GM23338 (cell line): Measurements from ENCODE around the gene SPPL2A. TPM values are rescaled to one million over a fixed set of nuclear protein-coding genes. Genes with fewer than 3 reads are reported as not detected.

ENCODE experiments used
- ATAC-seq: fragments of 200-7000 bp; cut with Tn5 transposase; 3 replicates; pipeline ENCODE4 v1.9.1; 2020
- DNase-seq: peaks from one replicate; pipeline ENCODE4 v3.0.0-alpha.2; 2015; ENCODE audit warnings: low spot score
- H2AFZ ChIP-seq: fragments of 200-600 bp; sonication (generic); 2 replicates; pipeline ENCODE4 v1.8.0; 2016; ENCODE audit warnings: antibody characterized with exemption, mild to moderate bottlenecking, moderate library complexity
- H3F3A ChIP-seq: fragments of 200-600 bp; sonication (generic); replicated peaks from 2 replicates; pipeline ENCODE4 v1.8.0; 2017; ENCODE audit warnings: antibody characterized with exemption, mixed run types, low read depth
- H3K27ac ChIP-seq: fragments of 200-600 bp; sonication (generic); 2 replicates; pipeline ENCODE4 v1.6.1; 2016; ENCODE audit warnings: low read depth
- H3K27me3 ChIP-seq: fragments of 200-600 bp; sonication (generic); 2 replicates; pipeline ENCODE4 v1.8.0; 2016; ENCODE audit warnings: mild to moderate bottlenecking, mixed run types, moderate library complexity; ENCODE audit not compliant: insufficient read depth
- H3K36me3 ChIP-seq: fragments of 200-600 bp; sonication (generic); 2 replicates; pipeline ENCODE4 v1.8.0; 2016; ENCODE audit warnings: mild to moderate bottlenecking; ENCODE audit not compliant: insufficient read depth
- H3K4me1 ChIP-seq: fragments of 200-600 bp; sonication (generic); 2 replicates; pipeline ENCODE4 v1.8.0; 2016; ENCODE audit warnings: mild to moderate bottlenecking, moderate library complexity; ENCODE audit not compliant: insufficient read depth
- H3K4me2 ChIP-seq: fragments of 200-600 bp; sonication (generic); 2 replicates; pipeline ENCODE4 v1.7.1; 2017; ENCODE audit warnings: mixed run types
- H3K4me3 ChIP-seq: fragments of 200-600 bp; sonication (generic); 2 replicates; pipeline ENCODE4 v1.6.1; 2016; ENCODE audit warnings: mixed run types
- H3K79me2 ChIP-seq: fragments of 200-600 bp; sonication (generic); replicated peaks from 2 replicates; pipeline ENCODE4 v1.8.0; 2017; ENCODE audit warnings: mild to moderate bottlenecking; ENCODE audit not compliant: insufficient read depth
- H3K9me2 ChIP-seq: fragments of 200-600 bp; sonication (generic); 2 replicates; pipeline ENCODE4 v1.8.0; 2017; ENCODE audit not compliant: insufficient read depth
- H4K20me1 ChIP-seq: fragments of 200-600 bp; sonication (generic); replicated peaks from 2 replicates; pipeline ENCODE4 v1.8.0; 2017; ENCODE audit warnings: mild to moderate bottlenecking; ENCODE audit not compliant: insufficient read depth
- H3K27ac Mint-ChIP-seq: 2 replicates; pipeline ENCODE4 v1.8.0; 2020; ENCODE audit warnings: inconsistent platforms, mild to moderate bottlenecking, moderate library complexity, mixed read lengths
- H3K27me3 Mint-ChIP-seq: 3 replicates; pipeline ENCODE4 v1.8.0; 2022; ENCODE audit warnings: low read depth, mild to moderate bottlenecking, moderate library complexity, mixed read lengths, inconsistent platforms; ENCODE audit not compliant: insufficient read depth, poor library complexity
- H3K36me3 Mint-ChIP-seq: 3 replicates; pipeline ENCODE4 v1.8.0; 2021; ENCODE audit warnings: low read depth, mild to moderate bottlenecking, inconsistent platforms, moderate library complexity, mixed read lengths
- H3K4me1 Mint-ChIP-seq: 3 replicates; pipeline ENCODE4 v1.8.0; 2020; ENCODE audit warnings: mild to moderate bottlenecking, inconsistent platforms, mixed read lengths
- H3K4me3 Mint-ChIP-seq: 3 replicates; pipeline ENCODE4 v1.8.0; 2021; ENCODE audit warnings: moderate library complexity, mild to moderate bottlenecking, inconsistent platforms, mixed read lengths
- H3K9me3 Mint-ChIP-seq: 3 replicates; pipeline ENCODE4 v1.8.0; 2020; ENCODE audit warnings: moderate library complexity, mild to moderate bottlenecking, inconsistent platforms, mixed read lengths
- EZH2phosphoT487 ChIP-seq: fragments of 200-600 bp; sonication (generic); IDR thresholded peaks from one replicate; pipeline ENCODE4 v1.8.1; 2018; ENCODE audit warnings: antibody characterized with exemption; ENCODE audit not compliant: unreplicated experiment
- JUNB ChIP-seq: IDR thresholded peaks from one replicate; pipeline ENCODE4 v1.6.1; 2016; ENCODE audit warnings: antibody characterized with exemption; ENCODE audit not compliant: unreplicated experiment
- polyA plus RNA-seq: library from polyadenylated mRNA; unstranded; fragments of >200 nt; fragmentation: Nextera tagmentation; extraction: Ambion mirVana; gene quantifications from 2 replicates; pipeline ENCODE4 v1.2.1, GENCODE V29; 2016
- total RNA-seq: library from RNA; depleted of rRNA; stranded (reverse); fragments of >200 nt; shearing (Covaris generic); gene quantifications from 2 replicates; pipeline ENCODE4 v1.2.3, GENCODE V29; 2014
- TF ChIP-seq, protein P1 (sequence below): IDR thresholded peaks from one replicate; pipeline ENCODE4 v1.6.1; 2018; ENCODE audit warnings: antibody characterized with exemption; ENCODE audit not compliant: unreplicated experiment
- TF ChIP-seq, protein P2 (sequence below), 2 experiments: fragments of 200-600 bp in 1 of 2; sonication (generic) in 1 of 2; conservative IDR thresholded peaks; 2 replicates each; pipeline versions ENCODE4 v1.5.1 to v1.6.1; 2016 to 2017; ENCODE audit warnings: antibody characterized with exemption in 2 of 2, low read depth in 2 of 2, mild to moderate bottlenecking in 2 of 2, moderate library complexity in 1 of 2
- TF ChIP-seq, protein P3 (sequence below): fragments of 250-450 bp; sonication (Bioruptor Pico); IDR thresholded peaks from 2 replicates; pipeline ENCODE4 v1.5.0; 2020; ENCODE audit warnings: mild to moderate bottlenecking, moderate library complexity

SPPL2A gene
- total and polyA plus RNA-seq, 2 experiments from 2014 or later: 10.9 to 24.1 TPM

DNA sequence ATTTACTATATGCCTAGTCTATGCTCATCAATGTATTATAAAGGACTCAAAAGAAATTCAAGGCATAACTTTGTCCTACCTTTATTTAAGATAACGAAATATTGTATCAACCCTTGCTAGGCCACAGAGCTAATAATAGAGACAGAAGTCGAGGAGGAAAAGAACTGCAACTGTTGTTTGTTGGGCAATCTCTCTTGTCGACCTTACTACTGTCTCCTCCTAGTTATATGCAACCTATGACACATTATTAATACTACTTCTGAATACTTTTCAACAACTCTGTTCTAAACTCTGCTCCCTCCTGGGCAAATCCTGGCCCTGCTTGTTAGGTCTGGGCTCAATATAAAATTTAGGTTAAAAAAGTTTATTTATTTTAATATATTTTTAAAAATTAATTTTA, 24.6 kb downstream of the SPPL2A start:
- H2AFZ ChIP-seq: no peak overlapping the region
- no peaks in the 10 kb centered on the region for H3K36me3 ChIP-seq
- DNase-seq: no peak
- no peak overlapping the region for H3K4me3 ChIP-seq
- Mint-ChIP-seq H3K27ac (no peak overlapping the region), H3K9me3 (no peaks in the 10 kb centered on the region), H3K36me3 (peaks cover 1% of the 10 kb centered on the region; the same call in 2 of the 3 replicates), H3K4me3 (no peak overlapping the region), H3K27me3 (peaks cover 2% of the 10 kb centered on the region), H3K4me1 (no peaks in the 10 kb centered on the region)
- no peak for TF ChIP-seq EZH2phosphoT487
- TF ChIP-seq, protein P1, sequence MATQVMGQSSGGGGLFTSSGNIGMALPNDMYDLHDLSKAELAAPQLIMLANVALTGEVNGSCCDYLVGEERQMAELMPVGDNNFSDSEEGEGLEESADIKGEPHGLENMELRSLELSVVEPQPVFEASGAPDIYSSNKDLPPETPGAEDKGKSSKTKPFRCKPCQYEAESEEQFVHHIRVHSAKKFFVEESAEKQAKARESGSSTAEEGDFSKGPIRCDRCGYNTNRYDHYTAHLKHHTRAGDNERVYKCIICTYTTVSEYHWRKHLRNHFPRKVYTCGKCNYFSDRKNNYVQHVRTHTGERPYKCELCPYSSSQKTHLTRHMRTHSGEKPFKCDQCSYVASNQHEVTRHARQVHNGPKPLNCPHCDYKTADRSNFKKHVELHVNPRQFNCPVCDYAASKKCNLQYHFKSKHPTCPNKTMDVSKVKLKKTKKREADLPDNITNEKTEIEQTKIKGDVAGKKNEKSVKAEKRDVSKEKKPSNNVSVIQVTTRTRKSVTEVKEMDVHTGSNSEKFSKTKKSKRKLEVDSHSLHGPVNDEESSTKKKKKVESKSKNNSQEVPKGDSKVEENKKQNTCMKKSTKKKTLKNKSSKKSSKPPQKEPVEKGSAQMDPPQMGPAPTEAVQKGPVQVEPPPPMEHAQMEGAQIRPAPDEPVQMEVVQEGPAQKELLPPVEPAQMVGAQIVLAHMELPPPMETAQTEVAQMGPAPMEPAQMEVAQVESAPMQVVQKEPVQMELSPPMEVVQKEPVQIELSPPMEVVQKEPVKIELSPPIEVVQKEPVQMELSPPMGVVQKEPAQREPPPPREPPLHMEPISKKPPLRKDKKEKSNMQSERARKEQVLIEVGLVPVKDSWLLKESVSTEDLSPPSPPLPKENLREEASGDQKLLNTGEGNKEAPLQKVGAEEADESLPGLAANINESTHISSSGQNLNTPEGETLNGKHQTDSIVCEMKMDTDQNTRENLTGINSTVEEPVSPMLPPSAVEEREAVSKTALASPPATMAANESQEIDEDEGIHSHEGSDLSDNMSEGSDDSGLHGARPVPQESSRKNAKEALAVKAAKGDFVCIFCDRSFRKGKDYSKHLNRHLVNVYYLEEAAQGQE: no peak
- H3K4me1 ChIP-seq: no peaks in the 10 kb centered on the region
- H3K27me3 ChIP-seq: no peaks in the 10 kb centered on the region
- H3K79me2 ChIP-seq: no peaks in the 10 kb centered on the region
- H3K9me2 ChIP-seq: no peaks in the 10 kb centered on the region
- H4K20me1 ChIP-seq: no peaks in the 10 kb centered on the region
- no peak overlapping the region for H3K27ac ChIP-seq
- ATAC-seq: no peak
- H3K4me2 ChIP-seq: no peak overlapping the region
- H3F3A ChIP-seq: no peaks in the 10 kb centered on the region

DNA sequence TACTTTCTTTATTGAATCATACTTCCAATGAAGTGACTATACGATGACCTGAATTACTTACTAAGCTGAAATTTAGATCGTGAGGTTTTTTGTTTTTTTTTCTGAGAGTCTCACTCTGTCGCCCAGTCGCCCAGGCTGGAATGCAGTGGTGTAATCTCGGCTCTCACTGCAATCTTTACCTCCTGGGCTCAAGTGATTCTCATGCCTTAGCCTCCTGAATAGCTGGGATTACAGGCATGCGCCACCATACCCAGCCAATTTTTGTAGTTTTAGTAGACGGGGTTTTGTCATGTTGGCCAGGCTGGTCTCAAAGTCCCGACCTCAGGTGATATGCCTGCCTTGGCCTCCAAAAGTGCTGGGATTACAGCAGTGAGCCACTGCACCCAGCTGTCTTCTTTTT, 28.7 kb downstream of the SPPL2A start:
- ATAC-seq: no peak
- H3K36me3 Mint-ChIP-seq: peaks cover 14% of the 10 kb centered on the region; the same call in 2 of the 3 replicates

More for the DNA sequence above, 28.7 kb downstream of the SPPL2A start:
- Histone ChIP-seq H2AFZ (no peak overlapping the region), H3K36me3 (peaks cover 9% of the 10 kb centered on the region; the same call in 1 of the 2 replicates), H3K79me2 (no peaks in the 10 kb centered on the region), H3K4me1 (no peaks in the 10 kb centered on the region), H3F3A (no peaks in the 10 kb centered on the region), H3K9me2 (no peaks in the 10 kb centered on the region), H4K20me1 (no peaks in the 10 kb centered on the region), H3K4me2 (no peak overlapping the region), H3K27me3 (no peaks in the 10 kb centered on the region), H3K4me3 (no peak overlapping the region), H3K27ac (no peak overlapping the region)
- TF ChIP-seq EZH2phosphoT487 (no peak), JUNB (no peak)
- TF ChIP-seq, protein P2, sequence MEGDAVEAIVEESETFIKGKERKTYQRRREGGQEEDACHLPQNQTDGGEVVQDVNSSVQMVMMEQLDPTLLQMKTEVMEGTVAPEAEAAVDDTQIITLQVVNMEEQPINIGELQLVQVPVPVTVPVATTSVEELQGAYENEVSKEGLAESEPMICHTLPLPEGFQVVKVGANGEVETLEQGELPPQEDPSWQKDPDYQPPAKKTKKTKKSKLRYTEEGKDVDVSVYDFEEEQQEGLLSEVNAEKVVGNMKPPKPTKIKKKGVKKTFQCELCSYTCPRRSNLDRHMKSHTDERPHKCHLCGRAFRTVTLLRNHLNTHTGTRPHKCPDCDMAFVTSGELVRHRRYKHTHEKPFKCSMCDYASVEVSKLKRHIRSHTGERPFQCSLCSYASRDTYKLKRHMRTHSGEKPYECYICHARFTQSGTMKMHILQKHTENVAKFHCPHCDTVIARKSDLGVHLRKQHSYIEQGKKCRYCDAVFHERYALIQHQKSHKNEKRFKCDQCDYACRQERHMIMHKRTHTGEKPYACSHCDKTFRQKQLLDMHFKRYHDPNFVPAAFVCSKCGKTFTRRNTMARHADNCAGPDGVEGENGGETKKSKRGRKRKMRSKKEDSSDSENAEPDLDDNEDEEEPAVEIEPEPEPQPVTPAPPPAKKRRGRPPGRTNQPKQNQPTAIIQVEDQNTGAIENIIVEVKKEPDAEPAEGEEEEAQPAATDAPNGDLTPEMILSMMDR (conservative IDR thresholded peaks at IDR 0.05; ENCODE audit: low read depth in 2 of 2): no peak
- TF ChIP-seq, protein P3, sequence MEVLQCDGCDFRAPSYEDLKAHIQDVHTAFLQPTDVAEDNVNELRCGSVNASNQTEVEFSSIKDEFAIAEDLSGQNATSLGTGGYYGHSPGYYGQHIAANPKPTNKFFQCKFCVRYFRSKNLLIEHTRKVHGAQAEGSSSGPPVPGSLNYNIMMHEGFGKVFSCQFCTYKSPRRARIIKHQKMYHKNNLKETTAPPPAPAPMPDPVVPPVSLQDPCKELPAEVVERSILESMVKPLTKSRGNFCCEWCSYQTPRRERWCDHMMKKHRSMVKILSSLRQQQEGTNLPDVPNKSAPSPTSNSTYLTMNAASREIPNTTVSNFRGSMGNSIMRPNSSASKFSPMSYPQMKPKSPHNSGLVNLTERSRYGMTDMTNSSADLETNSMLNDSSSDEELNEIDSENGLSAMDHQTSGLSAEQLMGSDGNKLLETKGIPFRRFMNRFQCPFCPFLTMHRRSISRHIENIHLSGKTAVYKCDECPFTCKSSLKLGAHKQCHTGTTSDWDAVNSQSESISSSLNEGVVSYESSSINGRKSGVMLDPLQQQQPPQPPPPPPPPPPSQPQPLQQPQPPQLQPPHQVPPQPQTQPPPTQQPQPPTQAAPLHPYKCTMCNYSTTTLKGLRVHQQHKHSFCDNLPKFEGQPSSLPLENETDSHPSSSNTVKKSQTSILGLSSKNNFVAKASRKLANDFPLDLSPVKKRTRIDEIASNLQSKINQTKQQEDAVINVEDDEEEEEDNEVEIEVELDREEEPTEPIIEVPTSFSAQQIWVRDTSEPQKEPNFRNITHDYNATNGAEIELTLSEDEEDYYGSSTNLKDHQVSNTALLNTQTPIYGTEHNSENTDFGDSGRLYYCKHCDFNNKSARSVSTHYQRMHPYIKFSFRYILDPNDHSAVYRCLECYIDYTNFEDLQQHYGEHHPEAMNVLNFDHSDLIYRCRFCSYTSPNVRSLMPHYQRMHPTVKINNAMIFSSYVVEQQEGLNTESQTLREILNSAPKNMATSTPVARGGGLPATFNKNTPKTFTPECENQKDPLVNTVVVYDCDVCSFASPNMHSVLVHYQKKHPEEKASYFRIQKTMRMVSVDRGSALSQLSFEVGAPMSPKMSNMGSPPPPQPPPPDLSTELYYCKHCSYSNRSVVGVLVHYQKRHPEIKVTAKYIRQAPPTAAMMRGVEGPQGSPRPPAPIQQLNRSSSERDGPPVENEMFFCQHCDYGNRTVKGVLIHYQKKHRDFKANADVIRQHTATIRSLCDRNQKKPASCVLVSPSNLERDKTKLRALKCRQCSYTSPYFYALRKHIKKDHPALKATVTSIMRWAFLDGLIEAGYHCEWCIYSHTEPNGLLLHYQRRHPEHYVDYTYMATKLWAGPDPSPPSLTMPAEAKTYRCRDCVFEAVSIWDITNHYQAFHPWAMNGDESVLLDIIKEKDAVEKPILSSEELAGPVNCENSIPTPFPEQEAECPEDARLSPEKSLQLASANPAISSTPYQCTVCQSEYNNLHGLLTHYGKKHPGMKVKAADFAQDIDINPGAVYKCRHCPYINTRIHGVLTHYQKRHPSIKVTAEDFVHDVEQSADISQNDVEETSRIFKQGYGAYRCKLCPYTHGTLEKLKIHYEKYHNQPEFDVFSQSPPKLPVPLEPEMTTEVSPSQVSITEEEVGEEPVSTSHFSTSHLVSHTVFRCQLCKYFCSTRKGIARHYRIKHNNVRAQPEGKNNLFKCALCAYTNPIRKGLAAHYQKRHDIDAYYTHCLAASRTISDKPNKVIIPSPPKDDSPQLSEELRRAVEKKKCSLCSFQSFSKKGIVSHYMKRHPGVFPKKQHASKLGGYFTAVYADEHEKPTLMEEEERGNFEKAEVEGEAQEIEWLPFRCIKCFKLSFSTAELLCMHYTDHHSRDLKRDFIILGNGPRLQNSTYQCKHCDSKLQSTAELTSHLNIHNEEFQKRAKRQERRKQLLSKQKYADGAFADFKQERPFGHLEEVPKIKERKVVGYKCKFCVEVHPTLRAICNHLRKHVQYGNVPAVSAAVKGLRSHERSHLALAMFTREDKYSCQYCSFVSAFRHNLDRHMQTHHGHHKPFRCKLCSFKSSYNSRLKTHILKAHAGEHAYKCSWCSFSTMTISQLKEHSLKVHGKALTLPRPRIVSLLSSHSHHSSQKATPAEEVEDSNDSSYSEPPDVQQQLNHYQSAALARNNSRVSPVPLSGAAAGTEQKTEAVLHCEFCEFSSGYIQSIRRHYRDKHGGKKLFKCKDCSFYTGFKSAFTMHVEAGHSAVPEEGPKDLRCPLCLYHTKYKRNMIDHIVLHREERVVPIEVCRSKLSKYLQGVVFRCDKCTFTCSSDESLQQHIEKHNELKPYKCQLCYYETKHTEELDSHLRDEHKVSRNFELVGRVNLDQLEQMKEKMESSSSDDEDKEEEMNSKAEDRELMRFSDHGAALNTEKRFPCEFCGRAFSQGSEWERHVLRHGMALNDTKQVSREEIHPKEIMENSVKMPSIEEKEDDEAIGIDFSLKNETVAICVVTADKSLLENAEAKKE (CRISPR knock-in tag): no peak
- Mint-ChIP-seq H3K27ac (no peak overlapping the region), H3K9me3 (no peaks in the 10 kb centered on the region), H3K4me1 (no peaks in the 10 kb centered on the region), H3K4me3 (no peak overlapping the region), H3K27me3 (peaks cover 2% of the 10 kb centered on the region)
- DNase-seq: no peak
